Measurements from ENCODE around the gene HBE1. TPM values are rescaled to one million over a fixed set of nuclear protein-coding genes. Genes with fewer than 3 reads are reported as not detected.

HBE1 gene
- total and polyA plus RNA-seq, 10 donors: 0.21 to 1.8 (median 0.37) TPM; not detected in 5

DNA sequence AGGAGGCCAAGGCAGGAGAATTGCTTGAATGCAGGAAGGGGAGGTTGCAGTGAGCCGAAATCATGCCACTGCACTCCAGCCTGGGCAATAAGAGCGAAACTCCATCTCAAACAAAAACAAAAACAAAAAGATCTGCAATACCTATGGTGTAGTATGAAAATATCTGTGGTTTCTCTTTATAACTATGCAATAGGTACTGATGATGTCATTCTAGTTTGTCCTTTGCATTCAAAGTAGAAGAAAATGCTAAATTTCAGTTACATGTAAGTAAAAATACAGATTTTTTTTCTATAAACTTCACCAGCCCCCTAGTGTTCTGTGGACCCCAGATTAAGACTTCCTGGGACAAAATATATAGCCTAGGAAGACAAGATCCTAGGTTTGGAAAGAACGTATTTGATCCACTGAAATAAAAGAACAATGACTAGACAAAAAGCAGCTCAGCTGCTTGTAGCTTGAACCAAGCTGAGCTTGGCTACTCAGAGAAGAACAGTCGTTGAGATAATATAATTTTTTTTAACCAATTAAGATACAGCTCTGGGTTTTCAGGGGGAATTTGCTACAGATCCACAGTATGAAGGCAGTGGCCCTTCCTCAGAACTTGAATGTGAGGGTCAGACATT lies 2.8 kb upstream of the HBE1 start:
- no peak for DNase-seq
- Histone ChIP-seq H3K36me3 (no peaks in the 10 kb centered on the region), H3K27me3 (replicated peaks in 1 of 7) (no peaks in the 10 kb centered on the region), H3K9me3 (no peaks in the 10 kb centered on the region), H3K27ac (no peak overlapping the region), H3K4me1 (no peaks in the 10 kb centered on the region), H3K4me3 (no peak overlapping the region)
- TF ChIP-seq POLR2AphosphoS5 (IDR thresholded peaks at IDR 0.05): no peak
- TF ChIP-seq POLR2A (IDR thresholded peaks at IDR 0.05): no peak
- no peak for TF ChIP-seq CTCF (IDR thresholded peaks at IDR 0.05 in 8 of 11, conservative IDR thresholded peaks at IDR 0.05 in 3 of 11)
- intact Hi-C loops (cut with DNase I; ENCODE audit: low total_unique reads): no loop called here
- 60 to 83% (median 68%) methylated on average over 4 of the region's 4 CpGs for WGBS, 5 donors

- whole genome bisulfite sequencing, 5 donors: 69 to 87% (median 77%) methylated on average over 2 of the region's 2 CpGs
- Histone ChIP-seq H3K27me3 (replicated peaks in 1 of 7) (no peaks in the 10 kb centered on the region), H3K9me3 (peaks cover 0 to 2% (median 0%) of the 10 kb centered on the region in 8 donors), H3K4me1 (no peaks in the 10 kb centered on the region), H3K27ac (no peak overlapping the region), H3K4me3 (no peak overlapping the region), H3K36me3 (no peaks in the 10 kb centered on the region)
- DNase-seq: no peak
- TF ChIP-seq CTCF (IDR thresholded peaks at IDR 0.05 in 8 of 11, conservative IDR thresholded peaks at IDR 0.05 in 3 of 11) (no peak), POLR2A (IDR thresholded peaks at IDR 0.05) (no peak), POLR2AphosphoS5 (IDR thresholded peaks at IDR 0.05) (no peak)
- intact Hi-C loops (cut with DNase I; ENCODE audit: low total_unique reads): no loop called here
Measured at GRCh38 chr11:5267033-5267563, 2.6 kb downstream of the HBE1 start.

- TF ChIP-seq CTCF (IDR thresholded peaks at IDR 0.05 in 8 of 11, conservative IDR thresholded peaks at IDR 0.05 in 3 of 11) (no peak), POLR2AphosphoS5 (IDR thresholded peaks at IDR 0.05) (no peak), POLR2A (IDR thresholded peaks at IDR 0.05) (no peak)
- intact Hi-C loops (cut with DNase I; ENCODE audit: low total_unique reads): no loop called here
- DNase-seq: no peak
Measured at GRCh38 chr11:5266609-5267008, 3.1 kb downstream of the HBE1 start.

GRCh38 chr11:5265832-5266231 lies 3.9 kb downstream of the HBE1 start:
- no peak for TF ChIP-seq POLR2AphosphoS5 (IDR thresholded peaks at IDR 0.05)
- TF ChIP-seq CTCF (IDR thresholded peaks at IDR 0.05 in 8 of 11, conservative IDR thresholded peaks at IDR 0.05 in 3 of 11): no peak
- TF ChIP-seq POLR2A (IDR thresholded peaks at IDR 0.05): no peak
- H3K27me3 ChIP-seq (replicated peaks in 1 of 7): no peaks in the 10 kb centered on the region
- DNase-seq: no peak
- WGBS, 5 donors: 42 to 62% (median 43%) methylated on average over 2 of the region's 2 CpGs
- no peak overlapping the region for H3K4me3 ChIP-seq
- intact Hi-C loops (cut with DNase I; ENCODE audit: low total_unique reads): no loop called here
- H3K9me3 ChIP-seq: peaks cover 0 to 12% (median 0%) of the 10 kb centered on the region in 8 donors
- H3K27ac ChIP-seq: no peak overlapping the region
- H3K36me3 ChIP-seq: no peaks in the 10 kb centered on the region
- no peaks in the 10 kb centered on the region for H3K4me1 ChIP-seq

More at GRCh38 chr11:5266609-5267008, 3.1 kb downstream of the HBE1 start:
- peaks cover 0 to 5% (median 0%) of the 10 kb centered on the region in 8 donors for H3K9me3 ChIP-seq
- H3K27me3 ChIP-seq (replicated peaks in 1 of 7): no peaks in the 10 kb centered on the region
- no peak overlapping the region for H3K4me3 ChIP-seq
- no peak overlapping the region for H3K27ac ChIP-seq
- H3K4me1 ChIP-seq: no peaks in the 10 kb centered on the region
- H3K36me3 ChIP-seq: no peaks in the 10 kb centered on the region

All from spleen (tissue), 11 donors.